B cell (primary cell): ENCODE results near the gene CCDC102A. TPM values are rescaled to one million over a fixed set of nuclear protein-coding genes. Genes with fewer than 3 reads are reported as not detected.
A peak's percentile ranks its signal among the peaks of the same experiment; 100 is the strongest.

Source experiments
- ATAC-seq: fragments of 200-7000 bp; cut with Tn5 transposase; one replicate; pipeline ENCODE4 v1.10.0; 2021; ENCODE audit warnings: low read depth, mild to moderate bottlenecking, moderate number of reproducible peaks, moderate library complexity
- CTCF ChIA-PET: fragments of 350-600 bp; sonication (Branson Sonifier 250); formaldehyde crosslinking; loops from one replicate; lab custom pipeline; 2021; ENCODE audit warnings: antibody characterized with exemption, inconsistent platforms; lab: Charles Lee
- POLR2A ChIA-PET: fragments of 350-600 bp; sonication (Branson Sonifier 250); formaldehyde crosslinking; loops from one replicate; lab custom pipeline; 2021; ENCODE audit warnings: antibody characterized with exemption; lab: Charles Lee
- DNase-seq: peaks from one replicate; pipeline ENCODE4 v3.0.0; 2013
- H2AFZ ChIP-seq: 2 replicates; pipeline ENCODE4 v1.6.1; 2012; ENCODE audit warnings: mild to moderate bottlenecking, low read depth, low read length; ENCODE audit not compliant: insufficient read depth, poor library complexity, severe bottlenecking
- H3K27ac ChIP-seq, 2 donors: 1 replicate in 1 of 2; 2 replicates in 1 of 2; pipeline ENCODE4 v1.5.1; 2012 to 2013; ENCODE audit warnings: low read length in 2 of 2, mild to moderate bottlenecking in 2 of 2, moderate library complexity in 1 of 2
- H3K27me3 ChIP-seq, 4 experiments: fragments of 200-600 bp in 1 of 4; sonication (generic) in 1 of 4; replicated peaks in 1 of 4; 1 replicate in 2 of 4; 2 replicates in 2 of 4; pipeline versions ENCODE4 v1.6.1 to v1.7.0; 2013 to 2016; ENCODE audit warnings: low read length in 3 of 4, mild to moderate bottlenecking in 2 of 4, mixed read lengths in 1 of 4, moderate library complexity in 1 of 4; ENCODE audit not compliant: insufficient read depth in 4 of 4, control insufficient read depth in 3 of 4; ENCODE audit errors: control extremely low read depth in 1 of 4
- H3K36me3 ChIP-seq, 2 experiments: replicated peaks in 1 of 2; 1 replicate in 1 of 2; 2 replicates in 1 of 2; pipeline versions ENCODE4 v1.6.1 to v1.7.1; 2013; ENCODE audit warnings: low read length in 1 of 2; ENCODE audit not compliant: insufficient read depth in 2 of 2, control insufficient read depth in 1 of 2; ENCODE audit errors: control extremely low read depth in 1 of 2, extremely low read depth in 1 of 2
- H3K4me1 ChIP-seq, 2 donors: fragments of 200-600 bp in 1 of 2; sonication (generic) in 1 of 2; 1 replicate in 1 of 2; 2 replicates in 1 of 2; pipeline versions ENCODE4 v1.5.1 to v1.6.1; 2013 to 2017; ENCODE audit warnings: low read length in 2 of 2; ENCODE audit not compliant: control insufficient read depth in 2 of 2, insufficient read depth in 2 of 2
- H3K4me2 ChIP-seq: replicated peaks from 2 replicates; pipeline ENCODE3; 2012; ENCODE audit warnings: mild to moderate bottlenecking, low read depth, low read length; ENCODE audit not compliant: poor library complexity, severe bottlenecking
- H3K4me3 ChIP-seq, 5 experiments: fragments of 200-600 bp in 1 of 5; sonication (generic) in 1 of 5; 1 replicate in 3 of 5; 2 replicates in 2 of 5; pipeline versions ENCODE4 v1.5.1 to v1.7.0; 2011 to 2016; ENCODE audit warnings: low read length in 4 of 5, mild to moderate bottlenecking in 4 of 5, low read depth in 2 of 5, control low read depth in 1 of 5, moderate library complexity in 1 of 5; ENCODE audit not compliant: insufficient read depth in 1 of 5; ENCODE audit errors: control extremely low read depth in 1 of 5, extremely low read depth in 1 of 5
- H3K79me2 ChIP-seq: fragments of 200-600 bp; sonication (generic); one replicate; pipeline ENCODE4 v1.6.0; 2016; ENCODE audit warnings: low read length; ENCODE audit not compliant: control insufficient read depth, insufficient read depth
- H3K9ac ChIP-seq: fragments of 200-600 bp; sonication (generic); 2 replicates; pipeline ENCODE4 v1.6.1; 2017; ENCODE audit warnings: mild to moderate bottlenecking, low read length, moderate library complexity
- H3K9me3 ChIP-seq, 3 donors: one replicate each; pipeline versions ENCODE4 v1.6.1 to v1.7.1; 2013; ENCODE audit warnings: low read length in 2 of 3; ENCODE audit not compliant: control insufficient read depth in 2 of 3, insufficient read depth in 1 of 3; ENCODE audit errors: control extremely low read depth in 1 of 3
- H4K20me1 ChIP-seq: 2 replicates; pipeline ENCODE4 v1.6.0; 2012; ENCODE audit warnings: mild to moderate bottlenecking, low read length; ENCODE audit not compliant: insufficient read depth, control insufficient read depth, poor library complexity, severe bottlenecking
- H3K27ac Mint-ChIP-seq: one replicate; pipeline ENCODE4 v1.8.0; 2021; ENCODE audit warnings: mixed read lengths
- H3K27me3 Mint-ChIP-seq: one replicate; pipeline ENCODE4 v1.8.0; 2021; ENCODE audit warnings: mixed read lengths
- H3K4me1 Mint-ChIP-seq: one replicate; pipeline ENCODE4 v1.8.0; 2021; ENCODE audit warnings: mixed read lengths
- H3K4me3 Mint-ChIP-seq: one replicate; pipeline ENCODE4 v1.8.0; 2021; ENCODE audit warnings: mixed read lengths
- H3K9me3 Mint-ChIP-seq: one replicate; pipeline ENCODE4 v1.8.0; 2022; ENCODE audit warnings: mixed read lengths; ENCODE audit not compliant: insufficient read depth
- CTCF ChIP-seq: fragments of 200-600 bp; IDR thresholded peaks from one replicate; pipeline ENCODE4 v1.8.0; 2022; ENCODE audit warnings: antibody characterized with exemption, mild to moderate bottlenecking
- EZH2 ChIP-seq: IDR thresholded peaks from 2 replicates; pipeline ENCODE4 v1.6.1; 2012; ENCODE audit warnings: borderline replicate concordance, low read depth, mild to moderate bottlenecking, moderate library complexity, low read length; ENCODE audit not compliant: insufficient read depth, poor library complexity, severe bottlenecking
- WGBS: methylation state at CpG from one replicate; pipeline ENCODE4 v1.1.5; 2013; ENCODE audit warnings: missing lambda C conversion rate; ENCODE audit not compliant: insufficient coverage; 5-methylcytosine and 5-hydroxymethylcytosine counted together
- intact Hi-C: fragments of 100-400 bp; cut with micrococcal nuclease; formaldehyde crosslinking; loops from one replicate; pipeline ENCODE4 v1.10.0; 2022
- polyA plus RNA-seq: library from polyadenylated mRNA; depleted of rRNA; stranded (reverse); fragments of >200 nt; gene quantifications from 2 replicates; pipeline ENCODE4 v1.2.3, GENCODE V29; 2012
- total RNA-seq, 2 donors: library from RNA; stranded (reverse); fragments of 120-200 nt in 1 of 2; gene quantifications; 1 replicate in 1 of 2; 2 replicates in 1 of 2; pipeline versions ENCODE4 v1.2.3 to v1.2.4, GENCODE V29; 2013 to 2022

The CCDC102A gene
- total and polyA plus RNA-seq, 2 donors (not counting 1 experiment from before 2014, with no cell fraction given) = 14.5 to 14.7 TPM

DNA sequence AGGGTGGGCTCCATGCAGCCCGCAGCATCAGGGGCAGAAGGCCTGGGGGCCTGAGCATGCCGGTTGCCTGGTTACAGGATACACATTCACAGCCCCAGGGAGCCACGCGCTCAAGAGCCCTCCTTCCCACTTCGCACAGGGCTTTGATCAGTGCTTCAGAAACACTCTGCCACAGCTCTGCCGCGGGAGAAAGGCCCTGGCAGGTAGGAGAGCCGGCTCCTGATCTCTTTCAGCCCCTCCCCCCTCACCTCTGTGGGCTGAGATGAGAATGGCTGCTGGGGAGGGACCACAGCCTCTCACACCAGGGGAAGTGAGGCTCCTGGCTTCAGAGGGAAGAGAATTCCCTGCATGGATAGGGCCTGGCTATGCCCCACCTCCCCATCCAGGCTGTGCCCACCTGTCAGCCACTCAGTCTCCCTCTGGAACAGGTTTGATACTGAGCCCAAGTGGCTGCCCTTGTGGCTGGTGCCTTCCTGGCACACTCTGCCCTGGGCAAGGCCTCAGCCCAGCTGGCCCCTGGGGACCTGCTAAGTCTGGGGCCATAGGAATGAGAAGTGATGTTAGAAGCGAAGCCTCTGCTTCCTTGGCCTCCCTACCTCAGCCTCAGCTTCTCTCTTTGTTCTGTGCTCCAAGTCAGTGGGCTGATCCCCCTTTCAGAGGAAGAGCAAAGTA, 58.7 kb downstream of the CCDC102A start:
- no peaks in the 10 kb centered on the region for H3K9me3 Mint-ChIP-seq
- ChIA-PET CTCF (no interaction called here), POLR2A (no interaction called here)
- H3K4me1 Mint-ChIP-seq = peaks cover 33% of the 10 kb centered on the region
- TF ChIP-seq EZH2 (no peak), CTCF (no peak)
- H3K9me3 ChIP-seq = no peaks in the 10 kb centered on the region
- H2AFZ ChIP-seq = no peak overlapping the region
- WGBS = 61% methylated on average over 6 of the region's 9 CpGs
- no peak overlapping the region for H3K4me3 Mint-ChIP-seq
- peaks cover 0 to 13% (median 0%) of the 10 kb centered on the region in 4 experiments for H3K27me3 ChIP-seq
- peaks cover 33 to 45% of the 10 kb centered on the region in 2 donors for H3K4me1 ChIP-seq
- no peak overlapping the region for H3K27ac Mint-ChIP-seq
- peaks cover 14% of the 10 kb centered on the region for H3K27me3 Mint-ChIP-seq
- ATAC-seq = no peak
- no peaks in the 10 kb centered on the region for H3K79me2 ChIP-seq
- H3K4me3 ChIP-seq = no peak overlapping the region
- H3K36me3 ChIP-seq = peaks cover 0 to under 1% of the 10 kb centered on the region in 2 experiments
- intact Hi-C loops = loop anchor here (2.0 to 5.0 kb wide), 3 partner anchors 15 to 171 kb away; partner anchors contain the start of gene POLR2C
- no peak for DNase-seq
- H4K20me1 ChIP-seq = no peaks in the 10 kb centered on the region
- no peak overlapping the region for H3K27ac ChIP-seq
- H3K9ac ChIP-seq = no peak overlapping the region
- peak overlapping the region; percentile 63 for H3K4me2 ChIP-seq
